CD4-positive, alpha-beta T cell treated with Interleukin-1 beta for 1 hour (primary cell): ENCODE results near the gene BCKDHA.
"Not testable (repeated sequence)": the region's sequence is repeated elsewhere in the genome, so short reads cannot be mapped to it uniquely, and the experiment has no call there.

Experiments used
- DNase-seq, 2 donors: peaks; one replicate each; pipeline ENCODE4 v3.0.0-alpha.2; 2020 to 2022

The BCKDHA gene

DNA sequence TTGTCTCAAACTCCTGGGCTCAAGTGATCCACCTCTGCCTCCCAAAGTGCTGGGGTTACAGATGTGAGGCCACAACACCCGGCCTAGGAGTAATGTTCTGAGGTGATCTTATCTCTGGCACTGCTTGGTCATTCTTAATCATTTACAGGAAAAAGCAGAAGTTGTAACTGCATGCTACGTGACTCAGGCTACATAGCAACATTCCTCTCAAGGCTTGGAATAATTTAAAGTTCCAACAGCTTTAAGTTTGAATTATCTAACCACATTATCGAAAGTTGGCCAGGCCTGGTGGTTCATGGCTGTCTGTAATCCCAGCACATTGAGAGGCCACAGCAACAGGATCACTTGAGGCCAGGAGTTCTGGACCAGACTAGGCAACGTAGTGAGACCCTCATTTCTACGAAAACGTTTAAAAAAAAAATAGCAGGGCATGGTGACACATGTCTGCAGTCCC is 29.7 kb upstream of the BCKDHA start:
- no peak for DNase-seq

- DNase-seq: no peak
These were observed 27.8 kb upstream of the BCKDHA start for GRCh38 chr19:41369769-41370168.

GRCh38 chr19:41371119-41371518 is 26.5 kb upstream of the BCKDHA start:
- not testable (repeated sequence) for DNase-seq

GRCh38 chr19:41371541-41371940 is 26.1 kb upstream of the BCKDHA start:
- no peak for DNase-seq

DNA sequence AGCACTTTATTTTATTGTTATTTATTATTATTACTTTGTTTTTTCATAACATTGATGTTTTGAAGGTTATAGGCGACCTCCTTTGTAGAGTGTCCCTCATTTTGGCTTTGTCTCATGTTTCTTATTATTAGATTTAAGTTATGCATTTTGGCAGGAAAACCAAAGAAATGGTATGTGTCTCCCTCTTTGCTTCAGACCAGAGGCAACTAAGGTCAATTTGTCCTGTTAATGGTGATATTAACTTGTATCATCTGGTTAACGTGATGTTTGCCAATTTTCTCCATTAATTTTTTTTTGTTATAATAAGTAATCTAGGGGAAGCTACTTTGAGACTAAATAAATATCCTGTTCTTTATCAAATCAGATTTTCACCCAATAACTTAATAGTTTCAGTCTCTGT is 25.1 kb upstream of the BCKDHA start:
- DNase-seq: no peak

DNA sequence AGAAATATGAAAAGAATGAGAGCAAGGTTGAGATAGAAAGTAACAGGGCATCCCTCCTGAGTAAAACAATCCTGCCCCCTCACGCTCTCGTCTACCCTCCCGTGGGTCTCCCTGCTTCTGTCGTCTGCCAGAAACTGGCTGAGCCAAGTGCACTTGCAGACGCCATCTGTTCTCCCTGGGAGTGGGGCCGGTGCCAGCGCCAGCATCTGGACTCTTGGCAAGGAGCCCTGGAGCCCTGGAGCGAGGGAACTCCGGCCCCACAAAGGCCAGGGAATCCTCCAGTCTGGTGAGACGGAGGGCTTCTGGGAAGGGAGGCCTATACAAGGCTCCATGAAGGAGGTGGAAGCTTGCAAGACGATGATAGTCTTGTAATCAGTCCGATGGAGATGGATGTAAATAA is 23.6 kb upstream of the BCKDHA start:
- DNase-seq: no peak

- peak in 1 of 2 donors; percentile 25 for DNase-seq
These were observed 21.2 kb upstream of the BCKDHA start, which contains the start of gene TMEM91 for GRCh38 chr19:41376241-41376997. TSS of gene TMEM91 (plus strand) at chr19:41376533. CDS start at chr19:41378310, 1,777 bp downstream.

- no peak for DNase-seq
These were observed 20.6 kb upstream of the BCKDHA start for GRCh38 chr19:41376998-41377365.

GRCh38 chr19:41377977-41378709 is 19.5 kb upstream of the BCKDHA start:
- DNase-seq: peak in 1 of 2 donors; percentile 28

GRCh38 chr19:41381536-41381935 is 16.1 kb upstream of the BCKDHA start:
- not testable (repeated sequence) for DNase-seq

DNA sequence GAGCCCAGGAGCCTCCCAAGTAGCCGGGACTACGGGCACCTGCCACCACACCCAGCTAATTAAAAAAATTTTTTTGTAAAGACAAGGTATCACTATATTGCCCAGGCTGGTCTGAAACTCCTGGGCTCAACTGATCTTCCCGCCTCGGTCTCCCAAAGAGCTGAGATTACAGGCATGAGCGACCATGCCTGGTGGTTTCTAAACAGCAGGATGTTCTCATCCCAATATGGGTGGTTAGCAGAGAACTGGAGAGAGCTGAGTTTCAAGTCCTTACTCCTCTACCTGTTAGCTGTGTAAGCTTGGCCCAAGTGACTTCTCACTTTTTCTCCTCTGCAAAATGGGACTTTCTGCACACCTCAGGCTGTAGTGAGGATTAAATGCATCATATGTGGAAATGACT is 13.3 kb upstream of the BCKDHA start:
- DNase-seq: no peak

DNA sequence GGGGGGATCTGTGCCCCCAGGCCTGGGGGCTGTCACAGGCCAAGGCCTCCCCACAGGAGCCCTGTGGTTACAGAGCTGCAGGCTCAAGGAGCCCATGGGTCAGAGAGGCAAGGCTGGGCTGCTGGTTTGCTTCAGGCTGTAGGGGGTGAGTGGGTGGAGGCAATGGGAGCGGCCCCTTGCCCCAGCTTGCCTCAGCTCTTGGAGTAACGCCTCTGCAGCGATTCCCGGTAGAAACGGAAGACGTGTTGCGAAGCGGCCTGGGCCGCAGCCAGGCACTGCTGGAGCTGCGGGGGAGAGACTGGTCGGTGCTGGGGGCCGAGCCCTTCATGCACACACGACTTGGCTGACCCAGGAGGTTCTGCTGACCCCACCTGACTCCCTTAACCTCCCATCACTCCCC is 11.2 kb upstream of the BCKDHA start:
- DNase-seq: no peak

DNA sequence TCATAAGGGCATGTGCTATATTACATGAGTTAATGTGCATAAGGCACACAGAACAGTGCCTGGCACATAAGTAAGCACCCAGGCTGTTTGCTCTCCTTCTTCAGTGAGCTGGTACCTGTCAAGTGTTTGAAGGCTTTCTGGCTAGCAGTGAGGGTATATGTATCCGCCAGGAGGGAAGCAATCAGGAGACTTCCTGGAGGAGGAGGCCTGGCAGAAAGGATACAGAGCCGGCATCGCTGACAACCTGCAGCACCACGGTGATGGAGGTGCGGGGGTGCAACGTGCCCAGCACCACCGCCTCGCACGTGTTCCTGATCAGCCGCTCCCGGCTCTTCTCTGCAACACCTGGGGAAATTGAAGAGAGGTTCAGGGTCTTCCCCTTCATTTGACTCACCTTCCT is 6.0 kb upstream of the BCKDHA start:
- no peak for DNase-seq

GRCh38 chr19:41392775-41393174 is 4.8 kb upstream of the BCKDHA start:
- no peak for DNase-seq

DNA sequence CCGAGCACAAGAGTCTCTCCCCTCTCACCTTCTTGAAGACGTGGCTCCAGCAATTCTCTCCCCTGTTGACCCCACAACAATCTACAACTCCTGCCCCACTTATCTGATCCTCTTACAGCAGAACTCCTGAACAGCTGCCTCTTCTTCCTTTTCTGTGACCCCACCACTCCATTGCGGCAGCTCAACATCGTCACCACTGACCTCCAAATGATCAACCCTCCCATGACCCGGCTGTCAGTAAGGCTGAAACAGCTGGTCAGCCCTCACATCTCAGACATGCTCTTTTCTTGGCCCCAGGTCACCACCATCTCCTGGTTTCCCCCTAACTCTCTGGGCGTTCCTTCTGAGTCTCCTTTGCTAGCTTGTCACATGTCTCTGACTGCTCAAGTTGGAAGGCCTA is 2.3 kb upstream of the BCKDHA start:
- DNase-seq: no peak

- no peak for DNase-seq
These were observed 416 bp downstream of the BCKDHA start for GRCh38 chr19:41398050-41398418.

DNA sequence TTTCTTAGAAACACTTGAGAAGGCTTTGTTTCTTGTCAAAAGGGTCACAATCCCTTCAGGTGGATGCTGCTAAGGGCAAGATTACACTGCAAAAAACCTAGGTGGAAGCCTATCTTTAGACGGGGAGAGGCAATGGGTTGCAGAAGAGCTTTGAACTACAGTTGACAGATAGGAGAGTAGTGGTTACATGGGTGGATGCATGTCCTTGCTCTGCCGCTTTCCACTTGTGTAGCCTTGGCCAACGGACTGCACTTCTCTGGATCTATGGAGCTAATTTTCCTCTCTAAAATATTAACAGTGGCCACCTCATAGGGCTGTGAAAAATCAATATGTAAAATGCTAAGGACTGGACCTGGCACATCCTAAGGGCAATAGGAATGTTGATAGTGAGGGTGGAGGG is 980 bp downstream of the BCKDHA start:
- no peak for DNase-seq

DNA sequence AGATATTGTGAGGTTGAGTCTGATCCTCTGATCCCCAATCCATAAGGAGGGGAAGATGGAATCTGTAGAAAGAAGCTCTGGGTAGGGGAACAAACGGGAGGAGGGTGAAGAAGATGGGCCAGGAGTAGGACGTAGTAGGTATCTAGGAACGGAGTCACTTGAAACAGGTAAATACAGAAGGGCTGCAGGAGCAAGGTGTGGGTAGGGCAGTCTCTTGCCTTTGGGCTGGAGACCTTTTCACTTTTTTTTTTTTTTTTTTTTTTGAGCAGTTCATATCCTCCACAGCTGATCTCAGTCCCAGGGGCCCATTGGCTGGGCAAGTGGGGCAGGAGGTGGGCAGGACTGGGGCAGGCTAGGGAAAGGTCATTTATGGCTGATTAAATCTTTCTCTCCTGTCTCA is 1.5 kb downstream of the BCKDHA start:
- no peak for DNase-seq

GRCh38 chr19:41399525-41399924 is 1.9 kb downstream of the BCKDHA start:
- no peak for DNase-seq

GRCh38 chr19:41401483-41401882 is 3.9 kb downstream of the BCKDHA start:
- DNase-seq: no peak

DNA sequence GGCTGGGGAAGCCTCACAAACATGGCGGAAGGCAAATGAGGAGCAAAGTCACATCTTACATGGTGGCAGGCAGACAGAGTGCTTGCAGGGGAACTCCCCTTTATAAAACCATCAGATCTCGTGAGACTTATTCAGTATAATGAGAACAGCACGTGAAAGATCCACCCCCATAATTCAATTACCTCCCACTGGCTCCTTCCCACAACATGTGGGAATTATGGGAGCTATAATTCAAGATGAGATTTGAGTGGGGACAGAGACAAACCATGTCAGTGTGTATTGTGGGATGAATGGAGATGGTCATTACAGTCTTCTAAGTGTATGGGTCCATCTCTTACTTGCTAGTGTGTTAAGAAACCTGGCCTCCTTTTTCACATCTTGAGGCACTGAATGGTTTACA is 4.4 kb downstream of the BCKDHA start:
- DNase-seq: no peak

GRCh38 chr19:41403181-41403970 is 5.8 kb downstream of the BCKDHA start:
- no peak for DNase-seq

DNA sequence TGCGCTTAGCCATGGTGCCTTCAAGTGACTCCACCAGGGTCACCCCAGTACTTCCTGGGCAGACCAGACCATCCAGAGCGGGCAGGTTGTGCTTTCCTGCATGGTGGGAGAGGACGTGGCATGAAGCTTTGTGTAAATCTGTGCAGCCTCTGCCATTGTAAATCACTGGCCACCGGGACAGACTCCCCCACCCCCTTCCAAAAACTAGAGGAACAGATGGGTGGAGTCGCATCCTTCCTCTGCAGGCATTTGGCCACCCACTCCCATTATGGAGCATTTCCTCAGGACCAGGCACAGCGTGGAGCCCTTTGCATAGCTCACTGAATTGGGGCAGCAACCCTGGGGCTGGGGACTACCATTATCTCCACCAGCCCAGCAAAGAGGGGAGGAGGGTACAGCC is 8.2 kb downstream of the BCKDHA start:
- DNase-seq: no peak

- DNase-seq: no peak
These were observed 9.7 kb downstream of the BCKDHA start for GRCh38 chr19:41407271-41407670.
